ENCODE data around the gene BNC2. TPM values are rescaled to one million over a fixed set of nuclear protein-coding genes. Genes with fewer than 3 reads are reported as not detected.

BNC2 gene
- total RNA-seq, 1 experiment from 2014 or later = 0.20 TPM

- no peak overlapping the region for H3K27ac Mint-ChIP-seq (ENCODE audit: unreplicated experiment)
- peaks cover 5% of the 10 kb centered on the region for H3K27me3 Mint-ChIP-seq (ENCODE audit: insufficient read depth, unreplicated experiment)
- H3K9me3 Mint-ChIP-seq (ENCODE audit: unreplicated experiment) = no peaks in the 10 kb centered on the region
- Histone ChIP-seq H3K36me3 (ENCODE audit: control insufficient read depth, insufficient read depth, low read length) (no peaks in the 10 kb centered on the region), H3K9me3 (no peaks in the 10 kb centered on the region), H3K4me3 (ENCODE audit: low read depth, low read length) (no peak overlapping the region), H3K4me1 (no peaks in the 10 kb centered on the region), H3K27me3 (replicated peaks; ENCODE audit: control insufficient read depth, insufficient read depth, low read length) (no peaks in the 10 kb centered on the region)
- H3K4me3 Mint-ChIP-seq (ENCODE audit: unreplicated experiment) = no peak overlapping the region
- H3K4me1 Mint-ChIP-seq (ENCODE audit: low read depth, unreplicated experiment) = no peaks in the 10 kb centered on the region
- BruUV-seq (replicated peaks) = no TSS peak
- ChIA-PET POLR2A (no interaction called here), CTCF (no interaction called here)
- intact Hi-C loops (cut with micrococcal nuclease; ENCODE audit: unreplicated experiment) = no loop called here
- DNase-seq = no peak
- no peak for TF ChIP-seq CTCF (IDR thresholded peaks at IDR 0.05; ENCODE audit: insufficient read depth in 1 of 2, low read depth in 1 of 2, low read length in 1 of 2, severe bottlenecking in 1 of 2, unreplicated experiment in 1 of 2)
- H3K36me3 Mint-ChIP-seq (ENCODE audit: insufficient read depth, unreplicated experiment) = no peaks in the 10 kb centered on the region
Observed at GRCh38 chr9:16553869-16554540, 316.5 kb downstream of the BNC2 start.

- Histone ChIP-seq H3K27me3 (replicated peaks; ENCODE audit: control insufficient read depth, insufficient read depth, low read length) (no peaks in the 10 kb centered on the region), H3K9me3 (no peaks in the 10 kb centered on the region), H3K4me3 (ENCODE audit: low read depth, low read length) (no peak overlapping the region), H3K36me3 (ENCODE audit: control insufficient read depth, insufficient read depth, low read length) (no peaks in the 10 kb centered on the region), H3K4me1 (no peaks in the 10 kb centered on the region)
- H3K27ac Mint-ChIP-seq (ENCODE audit: unreplicated experiment) = no peak overlapping the region
- H3K4me3 Mint-ChIP-seq (ENCODE audit: unreplicated experiment) = no peak overlapping the region
- BruUV-seq (replicated peaks) = no TSS peak
- ChIA-PET POLR2A (no interaction called here), CTCF (no interaction called here)
- H3K36me3 Mint-ChIP-seq (ENCODE audit: insufficient read depth, unreplicated experiment) = no peaks in the 10 kb centered on the region
- no peaks in the 10 kb centered on the region for H3K4me1 Mint-ChIP-seq (ENCODE audit: low read depth, unreplicated experiment)
- no peak for DNase-seq
- peaks cover 5% of the 10 kb centered on the region for H3K27me3 Mint-ChIP-seq (ENCODE audit: insufficient read depth, unreplicated experiment)
- intact Hi-C loops (cut with micrococcal nuclease; ENCODE audit: unreplicated experiment) = no loop called here
- H3K9me3 Mint-ChIP-seq (ENCODE audit: unreplicated experiment) = no peaks in the 10 kb centered on the region
- no peak for TF ChIP-seq CTCF (IDR thresholded peaks at IDR 0.05; ENCODE audit: insufficient read depth in 1 of 2, low read depth in 1 of 2, low read length in 1 of 2, severe bottlenecking in 1 of 2, unreplicated experiment in 1 of 2)
Observed at GRCh38 chr9:16552252-16552651, 318.2 kb downstream of the BNC2 start.

- Mint-ChIP-seq H3K9me3 (ENCODE audit: unreplicated experiment) (no peaks in the 10 kb centered on the region), H3K27ac (ENCODE audit: unreplicated experiment) (no peak overlapping the region), H3K4me1 (ENCODE audit: low read depth, unreplicated experiment) (no peaks in the 10 kb centered on the region), H3K27me3 (ENCODE audit: insufficient read depth, unreplicated experiment) (peaks cover 5% of the 10 kb centered on the region), H3K36me3 (ENCODE audit: insufficient read depth, unreplicated experiment) (no peaks in the 10 kb centered on the region), H3K4me3 (ENCODE audit: unreplicated experiment) (no peak overlapping the region)
- ChIA-PET POLR2A (no interaction called here), CTCF (no interaction called here)
- Histone ChIP-seq H3K27me3 (replicated peaks; ENCODE audit: control insufficient read depth, insufficient read depth, low read length) (no peaks in the 10 kb centered on the region), H3K4me1 (no peaks in the 10 kb centered on the region), H3K9me3 (no peaks in the 10 kb centered on the region), H3K36me3 (ENCODE audit: control insufficient read depth, insufficient read depth, low read length) (no peaks in the 10 kb centered on the region), H3K4me3 (ENCODE audit: low read depth, low read length) (no peak overlapping the region)
- intact Hi-C loops (cut with micrococcal nuclease; ENCODE audit: unreplicated experiment) = no loop called here
- TF ChIP-seq CTCF (IDR thresholded peaks at IDR 0.05; ENCODE audit: insufficient read depth in 1 of 2, low read depth in 1 of 2, low read length in 1 of 2, severe bottlenecking in 1 of 2, unreplicated experiment in 1 of 2) = no peak
- no peak for DNase-seq
- no TSS peak for BruUV-seq (replicated peaks)
Observed at GRCh38 chr9:16551692-16552091, 318.8 kb downstream of the BNC2 start.

Measured in Caco-2 (cell line).